A673 (cell line): ENCODE measurements around the gene SLC47A2.

Source experiments
- EZH2 ChIP-seq: fragments of 200-600 bp; sonication (generic); IDR thresholded peaks from 2 replicates; pipeline ENCODE4 v1.6.1; 2017; ENCODE audit warnings: borderline replicate concordance, low read depth, mild to moderate bottlenecking, mixed read lengths, antibody characterized with exemption, low read length; ENCODE audit not compliant: poor library complexity, severe bottlenecking
- TF ChIP-seq, protein P1 (sequence below): fragments of 300-800, 200-600 bp; sonication (generic); conservative IDR thresholded peaks from 2 replicates; pipeline ENCODE4 v1.5.1; 2017; ENCODE audit warnings: low read depth, mild to moderate bottlenecking, antibody characterized with exemption, low read length, moderate library complexity, mixed read lengths

DNA sequence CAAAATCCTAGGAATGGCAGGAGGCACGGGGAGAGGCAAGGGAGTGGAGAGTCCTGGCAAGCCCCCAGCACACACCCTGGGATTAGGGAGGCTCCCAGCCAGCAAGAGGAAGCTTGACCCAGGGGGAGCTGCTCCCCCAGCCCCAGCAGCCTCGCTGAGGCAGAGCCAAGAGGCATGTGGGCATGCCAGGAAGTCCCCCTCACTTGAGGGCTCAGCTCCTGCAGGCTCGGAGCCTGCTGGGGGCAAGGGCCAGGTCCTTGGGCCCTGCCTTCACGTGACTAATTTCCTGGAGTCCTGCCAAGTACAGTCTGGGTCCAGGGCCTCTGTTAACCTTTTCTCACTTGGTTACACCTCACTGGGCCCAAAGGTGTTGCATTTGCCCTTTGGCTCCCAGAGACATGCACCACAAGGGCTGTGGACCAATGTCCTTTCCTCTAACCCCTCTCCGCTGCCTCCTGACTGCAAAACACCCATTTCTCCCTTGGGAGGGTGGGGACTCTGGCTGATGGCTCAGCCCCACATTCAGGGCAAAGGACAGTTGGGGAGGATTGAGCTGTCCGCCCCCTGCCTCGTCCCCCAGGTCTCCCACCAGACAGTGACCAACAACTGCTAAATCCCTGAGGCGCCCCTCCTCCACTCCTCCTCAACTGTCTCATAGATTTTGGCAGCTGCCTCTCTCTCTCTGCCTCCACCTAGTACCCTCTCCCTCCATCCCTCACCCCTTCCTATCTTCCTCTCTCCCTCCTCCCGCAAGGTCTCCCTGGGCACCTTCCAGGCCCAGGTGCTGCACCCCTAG, 4.4 kb upstream of the SLC47A2 start:
- TF ChIP-seq, protein P1, sequence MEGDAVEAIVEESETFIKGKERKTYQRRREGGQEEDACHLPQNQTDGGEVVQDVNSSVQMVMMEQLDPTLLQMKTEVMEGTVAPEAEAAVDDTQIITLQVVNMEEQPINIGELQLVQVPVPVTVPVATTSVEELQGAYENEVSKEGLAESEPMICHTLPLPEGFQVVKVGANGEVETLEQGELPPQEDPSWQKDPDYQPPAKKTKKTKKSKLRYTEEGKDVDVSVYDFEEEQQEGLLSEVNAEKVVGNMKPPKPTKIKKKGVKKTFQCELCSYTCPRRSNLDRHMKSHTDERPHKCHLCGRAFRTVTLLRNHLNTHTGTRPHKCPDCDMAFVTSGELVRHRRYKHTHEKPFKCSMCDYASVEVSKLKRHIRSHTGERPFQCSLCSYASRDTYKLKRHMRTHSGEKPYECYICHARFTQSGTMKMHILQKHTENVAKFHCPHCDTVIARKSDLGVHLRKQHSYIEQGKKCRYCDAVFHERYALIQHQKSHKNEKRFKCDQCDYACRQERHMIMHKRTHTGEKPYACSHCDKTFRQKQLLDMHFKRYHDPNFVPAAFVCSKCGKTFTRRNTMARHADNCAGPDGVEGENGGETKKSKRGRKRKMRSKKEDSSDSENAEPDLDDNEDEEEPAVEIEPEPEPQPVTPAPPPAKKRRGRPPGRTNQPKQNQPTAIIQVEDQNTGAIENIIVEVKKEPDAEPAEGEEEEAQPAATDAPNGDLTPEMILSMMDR: no peak
- TF ChIP-seq EZH2: no peak
